ENCODE results near the gene RNF152. TPM values are rescaled to one million over a fixed set of nuclear protein-coding genes. Genes with fewer than 3 reads are reported as not detected.

Gene RNF152
- total and polyA plus RNA-seq, 2 of the 4 experiments (the other 2 are of a cell fraction), result 7.5 to 18.5 TPM

DNA sequence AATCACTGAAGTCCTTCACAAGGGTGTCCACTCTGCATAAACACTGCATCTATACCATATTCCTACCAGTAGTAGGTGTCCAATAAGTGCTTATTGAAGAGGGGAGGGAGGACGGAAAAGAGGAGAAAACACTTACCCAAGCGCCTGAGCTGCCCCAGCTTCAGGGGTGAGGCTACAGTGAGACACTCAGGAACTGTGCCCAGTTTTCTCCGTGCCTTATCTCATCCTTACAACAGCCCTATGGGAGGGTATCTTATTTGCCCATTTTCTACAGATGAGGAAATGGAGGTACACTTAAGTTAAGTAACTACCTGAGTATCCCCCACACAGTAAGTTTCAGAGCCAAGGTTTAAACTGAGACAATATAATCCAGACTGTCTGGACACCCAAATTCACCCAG lies 41.5 kb downstream of the RNF152 start:
- no CpG with 5 or more reads among the region's 3 CpGs for whole genome bisulfite sequencing, 2 experiments (ENCODE audit: extremely low coverage in 2 of 2, insufficient read length in 1 of 2)
- BruUV-seq (replicated peaks), result no TSS peak
- Histone ChIP-seq H3K27ac (ENCODE audit: insufficient read depth, low read length) (no peak overlapping the region), H4K91ac (ENCODE audit: insufficient read depth, low read depth, low read length) (no peak overlapping the region), H3K4ac (ENCODE audit: low read depth, low read length) (no peak overlapping the region), H3K9me1 (ENCODE audit: insufficient read depth, low read length) (peaks cover 19% of the 10 kb centered on the region), H2AFZ (replicated peaks; ENCODE audit: low read length, poor library complexity) (no peak overlapping the region), H2AK9ac (replicated peaks; ENCODE audit: low read depth, low read length, poor library complexity) (no peak overlapping the region), H4K5ac (ENCODE audit: low read depth, low read length) (no peak overlapping the region), H3K14ac (replicated peaks; ENCODE audit: low read depth, low read length) (0 out of 2 replicates have a peak overlapping the region, but pooled peaks have one; percentile 13), H3K79me1 (ENCODE audit: low read depth in 1 of 2, low read length in 2 of 2) (peaks cover 44 to 79% of the 10 kb centered on the region in 2 experiments), H3K4me3 (ENCODE audit: insufficient read depth, low read depth, low read length) (no peak overlapping the region), H3K56ac (ENCODE audit: extremely low read depth, insufficient read depth, low read length) (no peak overlapping the region), H3K23ac (ENCODE audit: low read depth, low read length) (no peak overlapping the region), H3K9ac (ENCODE audit: low read depth, low read length) (no peak overlapping the region), H4K8ac (ENCODE audit: low read depth in 2 of 2, low read length in 2 of 2) (no peak overlapping the region), H2BK120ac (ENCODE audit: low read depth, low read length) (no peak overlapping the region), H3K18ac (ENCODE audit: low read depth, low read length) (no peak overlapping the region), H2BK15ac (ENCODE audit: low read depth, low read length) (no peak overlapping the region; the same call in 2 of the 3 replicates), H4K20me1 (ENCODE audit: insufficient read depth, low read length) (peaks cover 6% of the 10 kb centered on the region), H3K27me3 (ENCODE audit: control insufficient read depth, insufficient read depth, low read length) (no peaks in the 10 kb centered on the region), H2BK5ac (ENCODE audit: low read depth, low read length, poor library complexity, severe bottlenecking) (no peak overlapping the region), H3K4me2 (ENCODE audit: low read depth, low read length) (no peak overlapping the region), H2BK20ac (ENCODE audit: low read depth, low read length) (no peak overlapping the region), H3K36me3 (ENCODE audit: control insufficient read depth, insufficient read depth, low read length) (no peaks in the 10 kb centered on the region; the same call in 1 of the 2 replicates), H2AK5ac (ENCODE audit: low read depth, low read length) (no peak overlapping the region), H3K4me1 (ENCODE audit: control insufficient read depth, insufficient read depth, low read length) (peaks cover 12% of the 10 kb centered on the region), H3K9me3 (ENCODE audit: control insufficient read depth, insufficient read depth, low read length) (no peaks in the 10 kb centered on the region)
- intact Hi-C loops (cut with micrococcal nuclease), result no loop called here
- in situ Hi-C loops (cut with MboI; ENCODE audit: low sequenced_read_pairs), result no loop called here
- TF ChIP-seq SMC3 (IDR thresholded peaks at IDR 0.05; ENCODE audit: low read depth, low read length), result no peak
- TF ChIP-seq, protein P1, sequence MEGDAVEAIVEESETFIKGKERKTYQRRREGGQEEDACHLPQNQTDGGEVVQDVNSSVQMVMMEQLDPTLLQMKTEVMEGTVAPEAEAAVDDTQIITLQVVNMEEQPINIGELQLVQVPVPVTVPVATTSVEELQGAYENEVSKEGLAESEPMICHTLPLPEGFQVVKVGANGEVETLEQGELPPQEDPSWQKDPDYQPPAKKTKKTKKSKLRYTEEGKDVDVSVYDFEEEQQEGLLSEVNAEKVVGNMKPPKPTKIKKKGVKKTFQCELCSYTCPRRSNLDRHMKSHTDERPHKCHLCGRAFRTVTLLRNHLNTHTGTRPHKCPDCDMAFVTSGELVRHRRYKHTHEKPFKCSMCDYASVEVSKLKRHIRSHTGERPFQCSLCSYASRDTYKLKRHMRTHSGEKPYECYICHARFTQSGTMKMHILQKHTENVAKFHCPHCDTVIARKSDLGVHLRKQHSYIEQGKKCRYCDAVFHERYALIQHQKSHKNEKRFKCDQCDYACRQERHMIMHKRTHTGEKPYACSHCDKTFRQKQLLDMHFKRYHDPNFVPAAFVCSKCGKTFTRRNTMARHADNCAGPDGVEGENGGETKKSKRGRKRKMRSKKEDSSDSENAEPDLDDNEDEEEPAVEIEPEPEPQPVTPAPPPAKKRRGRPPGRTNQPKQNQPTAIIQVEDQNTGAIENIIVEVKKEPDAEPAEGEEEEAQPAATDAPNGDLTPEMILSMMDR (conservative IDR thresholded peaks at IDR 0.05; ENCODE audit: low read depth, low read length), result no peak
- TF ChIP-seq MXI1 (IDR thresholded peaks at IDR 0.05; ENCODE audit: borderline replicate concordance, low read depth, low read length), result no peak
- no peak for TF ChIP-seq CHD1 (IDR thresholded peaks at IDR 0.05; ENCODE audit: low read depth, low read length)
- TF ChIP-seq MAFK (IDR thresholded peaks at IDR 0.05; ENCODE audit: low read depth, low read length), result no peak
- no peak for TF ChIP-seq NFE2L2 (IDR thresholded peaks at IDR 0.05; ENCODE audit: low read depth, low read length)
- CTCF ChIA-PET, result no interaction called here
- POLR2A ChIA-PET (ENCODE audit: unreplicated experiment), result no interaction called here
- DNase-seq (no peak), ATAC-seq (ENCODE audit: low read depth) (no peak)
- dilution Hi-C loops (cut with HindIII; ENCODE audit: low sequenced_read_pairs, unreplicated experiment), result no loop called here

Data from IMR-90 (cell line).